ENCODE results near the gene MYRFL.

The MYRFL gene

DNA sequence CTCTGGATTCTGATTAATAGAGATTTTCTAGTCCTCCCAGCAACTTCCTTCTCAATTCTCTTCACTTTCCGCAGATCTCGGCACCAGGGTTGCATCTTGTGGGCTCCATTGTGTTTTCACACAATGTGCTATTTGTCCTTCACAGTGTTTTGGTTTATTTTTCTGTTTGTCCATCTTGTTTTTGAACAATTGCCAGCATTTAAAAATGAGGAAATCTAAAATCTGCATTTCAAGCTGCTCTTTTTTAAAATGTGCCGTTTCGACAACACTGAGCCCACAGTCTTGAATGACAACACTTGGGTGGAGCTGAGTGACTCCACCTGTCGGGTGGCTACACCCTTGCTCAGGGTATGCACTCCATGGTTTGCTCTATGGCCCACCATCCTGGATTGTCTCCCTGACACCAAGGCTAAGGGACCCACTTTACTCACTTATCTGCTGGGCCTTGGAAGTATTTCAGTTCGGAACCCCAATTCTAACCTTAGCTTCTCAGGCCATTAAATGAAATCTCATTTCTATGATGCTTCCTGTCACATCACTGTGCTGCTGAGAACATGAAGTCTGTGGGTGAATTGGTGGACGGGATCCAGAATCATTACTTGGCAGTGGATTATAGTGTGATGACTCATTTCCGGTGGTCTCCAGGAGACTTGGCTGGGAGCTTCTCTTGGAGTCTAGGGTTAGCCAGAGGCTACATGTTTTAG, 3.4 kb upstream of the MYRFL start:
- Histone ChIP-seq H4K20me1 (ENCODE audit: insufficient read depth, low read length) (no peaks in the 10 kb centered on the region), H3K4me2 (ENCODE audit: low read length) (no peak overlapping the region), H3K27ac (ENCODE audit: low read depth, low read length, poor library complexity, severe bottlenecking) (no peak overlapping the region), H3K36me3 (ENCODE audit: insufficient read depth, low read length) (no peaks in the 10 kb centered on the region), H3K27me3 (ENCODE audit: insufficient read depth, low read length) (no peaks in the 10 kb centered on the region), H3K79me2 (ENCODE audit: insufficient read depth, low read length) (no peaks in the 10 kb centered on the region), H2AFZ (ENCODE audit: low read length) (no peak overlapping the region), H3K9me3 (ENCODE audit: low read length) (no peaks in the 10 kb centered on the region), H3F3A (ENCODE audit: insufficient read depth, low read length) (no peaks in the 10 kb centered on the region), H3K4me1 (ENCODE audit: insufficient read depth, low read length, severe bottlenecking) (no peaks in the 10 kb centered on the region), H3K9ac (ENCODE audit: low read length) (no peak overlapping the region), H3K4me3 (ENCODE audit: low read depth, low read length, poor library complexity, severe bottlenecking) (no peak overlapping the region), H3K9me2 (ENCODE audit: low read depth, low read length) (no peaks in the 10 kb centered on the region)
- TF ChIP-seq, protein P1, sequence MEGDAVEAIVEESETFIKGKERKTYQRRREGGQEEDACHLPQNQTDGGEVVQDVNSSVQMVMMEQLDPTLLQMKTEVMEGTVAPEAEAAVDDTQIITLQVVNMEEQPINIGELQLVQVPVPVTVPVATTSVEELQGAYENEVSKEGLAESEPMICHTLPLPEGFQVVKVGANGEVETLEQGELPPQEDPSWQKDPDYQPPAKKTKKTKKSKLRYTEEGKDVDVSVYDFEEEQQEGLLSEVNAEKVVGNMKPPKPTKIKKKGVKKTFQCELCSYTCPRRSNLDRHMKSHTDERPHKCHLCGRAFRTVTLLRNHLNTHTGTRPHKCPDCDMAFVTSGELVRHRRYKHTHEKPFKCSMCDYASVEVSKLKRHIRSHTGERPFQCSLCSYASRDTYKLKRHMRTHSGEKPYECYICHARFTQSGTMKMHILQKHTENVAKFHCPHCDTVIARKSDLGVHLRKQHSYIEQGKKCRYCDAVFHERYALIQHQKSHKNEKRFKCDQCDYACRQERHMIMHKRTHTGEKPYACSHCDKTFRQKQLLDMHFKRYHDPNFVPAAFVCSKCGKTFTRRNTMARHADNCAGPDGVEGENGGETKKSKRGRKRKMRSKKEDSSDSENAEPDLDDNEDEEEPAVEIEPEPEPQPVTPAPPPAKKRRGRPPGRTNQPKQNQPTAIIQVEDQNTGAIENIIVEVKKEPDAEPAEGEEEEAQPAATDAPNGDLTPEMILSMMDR (IDR thresholded peaks at IDR 0.05; ENCODE audit: low read length), result no peak
- TF ChIP-seq EZH2 (IDR thresholded peaks at IDR 0.05; ENCODE audit: borderline replicate concordance, low read length), result no peak

DNA sequence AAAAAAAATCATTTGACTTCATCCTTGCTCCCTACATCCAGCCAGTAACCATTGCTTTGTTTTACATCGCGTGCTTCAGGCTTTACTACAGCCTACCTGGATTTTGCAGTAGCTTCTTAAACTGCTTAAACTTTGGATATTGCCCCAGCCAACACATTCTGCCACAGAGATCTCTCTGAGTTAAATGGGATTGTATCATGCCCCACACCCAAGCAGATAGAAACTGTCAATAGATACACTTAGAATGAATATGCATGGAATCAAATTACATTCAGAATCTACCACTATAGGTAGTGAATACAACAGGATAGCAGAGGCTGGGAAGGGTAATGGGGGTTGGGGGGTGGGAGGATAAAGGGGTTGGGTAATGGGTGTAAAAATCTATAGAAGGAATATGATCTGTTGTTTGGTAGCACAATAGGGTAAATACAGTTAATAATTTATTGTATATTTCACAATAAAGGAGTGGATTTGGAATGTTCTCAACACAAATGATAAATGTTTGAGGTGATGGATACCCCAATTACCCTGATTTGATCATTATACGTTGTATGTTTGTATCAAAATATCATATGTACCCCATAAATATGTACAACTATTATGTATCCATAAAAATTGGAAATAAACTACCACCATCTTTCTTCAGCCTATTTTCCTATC, 2.7 kb upstream of the MYRFL start:
- no peak overlapping the region for H3K9ac ChIP-seq (ENCODE audit: low read length)
- H3F3A ChIP-seq (ENCODE audit: insufficient read depth, low read length), result no peaks in the 10 kb centered on the region
- no peak overlapping the region for H3K27ac ChIP-seq (ENCODE audit: low read depth, low read length, poor library complexity, severe bottlenecking)
- TF ChIP-seq, protein P1 (IDR thresholded peaks at IDR 0.05; ENCODE audit: low read length), result no peak
- no peak for TF ChIP-seq EZH2 (IDR thresholded peaks at IDR 0.05; ENCODE audit: borderline replicate concordance, low read length)
- H3K27me3 ChIP-seq (ENCODE audit: insufficient read depth, low read length), result no peaks in the 10 kb centered on the region
- no peaks in the 10 kb centered on the region for H3K9me2 ChIP-seq (ENCODE audit: low read depth, low read length)
- no peaks in the 10 kb centered on the region for H3K79me2 ChIP-seq (ENCODE audit: insufficient read depth, low read length)
- no peaks in the 10 kb centered on the region for H3K9me3 ChIP-seq (ENCODE audit: low read length)
- no peaks in the 10 kb centered on the region for H3K36me3 ChIP-seq (ENCODE audit: insufficient read depth, low read length)
- H2AFZ ChIP-seq (ENCODE audit: low read length), result no peak overlapping the region
- H3K4me1 ChIP-seq (ENCODE audit: insufficient read depth, low read length, severe bottlenecking), result no peaks in the 10 kb centered on the region
- H3K4me2 ChIP-seq (ENCODE audit: low read length), result no peak overlapping the region
- no peaks in the 10 kb centered on the region for H4K20me1 ChIP-seq (ENCODE audit: insufficient read depth, low read length)
- H3K4me3 ChIP-seq (ENCODE audit: low read depth, low read length, poor library complexity, severe bottlenecking), result no peak overlapping the region

DNA sequence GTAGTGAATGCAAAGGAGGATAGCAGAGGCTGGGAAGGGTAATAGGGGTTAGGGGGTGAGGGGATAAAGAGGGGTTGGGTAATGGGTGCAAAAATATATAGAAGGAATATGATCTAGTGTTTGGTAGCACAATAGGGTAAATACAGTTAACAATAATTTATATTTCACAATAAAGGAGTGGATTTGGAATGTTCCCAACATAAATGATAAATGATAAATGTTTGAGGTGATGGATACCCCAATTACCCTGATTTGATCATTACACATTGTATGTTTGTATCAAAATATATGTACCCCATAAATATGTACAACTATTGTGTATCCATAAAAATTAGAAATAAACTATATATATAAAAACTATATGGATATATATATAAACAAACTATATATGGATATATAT, 999 bp upstream of the MYRFL start:
- no peaks in the 10 kb centered on the region for H4K20me1 ChIP-seq (ENCODE audit: insufficient read depth, low read length)
- H3F3A ChIP-seq (ENCODE audit: insufficient read depth, low read length), result no peaks in the 10 kb centered on the region
- H3K36me3 ChIP-seq (ENCODE audit: insufficient read depth, low read length), result no peaks in the 10 kb centered on the region
- no peaks in the 10 kb centered on the region for H3K4me1 ChIP-seq (ENCODE audit: insufficient read depth, low read length, severe bottlenecking)
- H3K4me2 ChIP-seq (ENCODE audit: low read length), result no peak overlapping the region
- H3K27ac ChIP-seq (ENCODE audit: low read depth, low read length, poor library complexity, severe bottlenecking), result no peak overlapping the region
- H3K9ac ChIP-seq (ENCODE audit: low read length), result no peak overlapping the region
- no peak overlapping the region for H2AFZ ChIP-seq (ENCODE audit: low read length)
- H3K79me2 ChIP-seq (ENCODE audit: insufficient read depth, low read length), result no peaks in the 10 kb centered on the region
- H3K9me2 ChIP-seq (ENCODE audit: low read depth, low read length), result no peaks in the 10 kb centered on the region
- no peak for TF ChIP-seq EZH2 (IDR thresholded peaks at IDR 0.05; ENCODE audit: borderline replicate concordance, low read length)
- TF ChIP-seq, protein P1 (IDR thresholded peaks at IDR 0.05; ENCODE audit: low read length), result no peak
- no peaks in the 10 kb centered on the region for H3K9me3 ChIP-seq (ENCODE audit: low read length)
- peaks cover 4% of the 10 kb centered on the region; the same call in 1 of the 2 replicates for H3K27me3 ChIP-seq (ENCODE audit: insufficient read depth, low read length)
- H3K4me3 ChIP-seq (ENCODE audit: low read depth, low read length, poor library complexity, severe bottlenecking), result no peak overlapping the region

All from OCI-LY1 (cell line).